Fibroblast of upper back skin (primary cell): Measurements from ENCODE around the gene TMPRSS4.
"Not testable (repeated sequence)": the region's sequence is repeated elsewhere in the genome, so short reads cannot be mapped to it uniquely, and the experiment has no call there.

ENCODE experiments used
- DNase-seq: peaks from one replicate; pipeline ENCODE4 v3.0.0-alpha.2; 2013

Gene TMPRSS4

GRCh38 chr11:118057251-118058145 lies 19.4 kb upstream of the TMPRSS4 start:
- no peak for DNase-seq

GRCh38 chr11:118058311-118059245 lies 18.3 kb upstream of the TMPRSS4 start:
- no peak for DNase-seq

DNA sequence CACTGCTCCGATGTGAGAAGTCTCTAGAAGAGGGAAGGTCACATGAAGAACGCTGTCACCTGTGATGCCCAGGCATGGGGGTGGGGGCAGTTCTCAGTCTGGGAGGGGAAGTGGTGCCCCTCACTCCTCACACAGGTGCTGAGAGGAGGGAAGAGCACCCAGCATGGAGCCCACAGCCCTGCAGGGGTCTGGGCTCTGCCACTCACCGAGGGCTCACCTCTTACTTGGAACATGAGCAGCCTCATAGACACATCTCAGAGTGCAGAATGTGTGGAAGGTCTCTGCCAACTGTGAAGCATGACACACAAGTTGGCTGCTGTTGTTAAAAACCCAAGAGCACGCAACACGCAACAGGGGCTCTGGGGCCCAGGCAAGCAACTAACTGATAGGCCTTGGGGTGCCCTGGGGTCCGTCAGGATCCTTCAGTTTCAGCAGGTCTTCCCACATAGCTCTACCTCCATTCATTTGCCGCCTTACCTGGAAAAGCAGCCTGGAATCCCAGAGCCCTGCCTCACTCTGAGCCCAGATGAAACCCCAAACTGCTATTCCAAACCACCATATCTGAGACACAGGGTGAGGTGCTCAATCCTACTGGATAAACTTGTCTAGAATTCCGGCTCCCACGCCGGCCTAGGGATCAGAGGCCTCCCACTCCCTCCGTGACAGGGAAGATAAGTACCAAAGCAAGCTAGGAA lies 17.5 kb upstream of the TMPRSS4 start:
- DNase-seq, result no peak

GRCh38 chr11:118060081-118060661 lies 16.7 kb upstream of the TMPRSS4 start:
- DNase-seq, result no peak

DNA sequence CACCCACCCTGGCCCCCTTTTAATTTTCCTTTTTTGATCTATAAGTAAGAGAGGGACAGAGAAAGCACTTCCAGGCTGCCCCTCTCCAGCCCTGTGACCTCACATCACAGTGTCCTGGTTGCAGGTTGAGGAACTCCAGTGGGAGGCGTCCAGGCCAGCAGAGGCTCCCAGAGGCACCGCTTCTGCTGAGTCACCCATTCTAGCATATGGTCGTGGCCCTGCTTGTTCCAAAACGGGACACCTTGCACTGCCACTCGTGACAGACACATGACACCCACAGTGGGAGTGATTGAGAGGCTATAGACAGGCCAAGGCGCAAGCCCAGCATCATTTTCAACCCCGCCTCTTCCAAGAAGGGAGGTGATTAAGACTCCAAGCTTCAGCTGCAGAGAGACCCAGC lies 16.0 kb upstream of the TMPRSS4 start:
- no peak for DNase-seq

DNA sequence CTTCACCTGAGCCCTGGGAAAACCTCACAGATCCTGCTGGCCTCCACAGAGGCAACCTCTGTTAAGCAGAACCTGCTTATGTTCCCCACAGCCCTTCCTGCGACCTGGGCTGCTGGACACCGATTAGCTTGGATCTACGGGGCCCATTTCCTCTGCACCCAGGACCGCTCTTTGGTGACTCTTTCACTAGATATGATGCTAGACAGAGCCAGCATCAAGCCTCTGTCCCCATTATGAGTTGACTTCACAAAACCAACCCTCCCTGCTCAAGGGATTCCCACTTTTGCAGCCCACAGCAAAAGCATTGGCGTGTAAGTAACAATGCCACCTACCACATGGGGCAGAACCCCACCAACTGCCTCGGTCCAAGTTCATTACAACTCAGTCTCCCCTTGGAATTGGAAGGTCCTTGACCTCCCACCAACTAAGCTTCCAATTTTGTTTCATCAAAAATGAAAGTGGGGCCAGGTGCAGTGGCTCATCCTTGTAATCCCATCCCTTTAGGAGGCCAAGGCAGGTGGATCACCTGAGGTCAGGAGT lies 15.2 kb upstream of the TMPRSS4 start:
- DNase-seq, result no peak

DNA sequence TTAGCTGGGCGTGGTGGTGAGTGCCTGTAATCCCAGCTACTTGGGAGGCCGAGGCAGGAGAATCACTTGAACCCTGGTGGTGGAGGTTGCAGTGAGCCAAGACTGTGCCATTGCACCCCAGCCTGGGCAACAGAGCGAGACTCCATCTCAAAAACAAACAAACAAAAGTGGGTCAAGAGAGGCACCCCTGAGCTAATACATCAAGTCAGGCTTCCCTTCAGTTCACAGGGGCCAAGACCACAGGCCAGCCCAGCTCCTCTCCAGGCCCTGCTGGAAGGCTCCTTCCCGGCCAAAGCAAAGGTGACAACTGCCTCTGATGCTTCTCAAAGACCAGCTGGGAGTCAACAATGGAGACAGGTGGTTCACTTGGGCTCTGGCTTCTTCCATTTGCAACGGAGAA lies 14.7 kb upstream of the TMPRSS4 start:
- not testable (repeated sequence) for DNase-seq

DNA sequence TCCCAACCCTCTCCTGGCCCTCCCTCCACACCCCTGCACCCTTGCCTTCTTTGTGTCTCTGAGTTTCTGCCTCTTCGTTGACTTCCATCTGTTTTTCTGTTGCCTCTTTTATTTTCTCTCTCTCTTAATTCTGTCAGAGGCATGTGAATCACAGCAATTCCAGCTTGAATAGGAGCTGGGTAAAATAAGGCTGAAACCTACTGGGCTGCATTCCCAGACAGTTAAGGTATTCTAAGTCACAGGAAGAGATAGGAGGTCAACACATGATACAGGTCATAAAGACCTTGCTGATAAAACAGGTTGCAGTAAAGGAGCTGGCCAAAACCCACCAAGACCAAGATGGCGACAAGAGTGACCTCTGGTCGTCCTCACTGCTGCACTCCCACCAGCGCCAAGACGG lies 14.2 kb upstream of the TMPRSS4 start:
- DNase-seq, result not testable (repeated sequence)

DNA sequence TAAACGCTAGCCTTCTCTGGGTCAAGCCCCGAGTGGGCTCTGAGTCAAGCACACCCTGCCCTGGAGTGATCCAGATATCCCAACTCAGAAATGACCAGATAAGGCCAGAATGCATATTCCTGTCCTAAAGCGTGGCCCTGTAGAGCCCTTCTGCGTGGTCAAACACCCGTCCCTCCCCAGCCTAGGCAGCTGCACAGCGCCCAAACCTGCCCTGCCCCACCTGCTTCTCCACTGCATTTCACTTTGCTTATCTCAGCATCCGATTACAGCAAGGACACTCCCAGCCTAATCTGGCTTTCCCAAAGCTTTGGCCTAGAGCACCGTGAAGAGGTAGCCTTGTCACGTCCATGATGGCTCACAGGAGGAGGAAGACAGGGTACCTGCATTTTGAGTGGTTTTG lies 11.9 kb upstream of the TMPRSS4 start:
- no peak for DNase-seq

- no peak for DNase-seq
Observed at GRCh38 chr11:118065384-118065783, 11.5 kb upstream of the TMPRSS4 start.

- DNase-seq, result no peak
Observed at GRCh38 chr11:118067006-118067405, 9.9 kb upstream of the TMPRSS4 start.

- DNase-seq, result no peak
Observed at GRCh38 chr11:118068206-118068944, 8.5 kb upstream of the TMPRSS4 start.

- no peak for DNase-seq
Observed at GRCh38 chr11:118068945-118069612, 7.8 kb upstream of the TMPRSS4 start.

DNA sequence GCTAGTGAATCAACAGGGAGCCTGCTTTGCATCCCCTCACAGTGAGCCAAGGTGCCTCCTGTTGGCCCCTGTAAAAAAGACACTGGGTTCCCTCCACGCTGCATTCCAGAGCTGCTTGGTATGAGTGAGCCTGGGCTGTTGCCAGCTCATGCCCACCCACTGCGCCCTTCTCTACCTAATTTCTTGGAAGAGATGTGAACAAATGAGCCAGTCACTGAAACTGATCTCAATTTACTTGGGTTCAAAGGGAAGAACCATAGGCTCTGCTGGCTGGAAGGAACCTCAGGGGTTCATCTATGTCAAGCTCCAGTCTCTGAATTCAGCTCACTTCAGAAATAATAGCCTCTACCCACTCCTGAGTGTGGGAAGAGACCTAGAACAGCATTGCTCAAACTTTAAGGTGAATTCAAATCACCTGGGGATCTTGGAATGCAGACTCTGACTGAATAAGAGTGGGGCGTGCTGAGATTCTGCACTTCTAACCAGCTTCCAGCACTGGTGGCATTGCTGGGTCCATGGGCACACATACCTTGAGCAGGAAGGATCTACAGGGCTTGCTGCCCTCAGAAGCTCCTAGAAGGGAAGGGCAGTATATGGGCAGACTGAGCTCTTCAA lies 5.4 kb upstream of the TMPRSS4 start:
- DNase-seq, result no peak

DNA sequence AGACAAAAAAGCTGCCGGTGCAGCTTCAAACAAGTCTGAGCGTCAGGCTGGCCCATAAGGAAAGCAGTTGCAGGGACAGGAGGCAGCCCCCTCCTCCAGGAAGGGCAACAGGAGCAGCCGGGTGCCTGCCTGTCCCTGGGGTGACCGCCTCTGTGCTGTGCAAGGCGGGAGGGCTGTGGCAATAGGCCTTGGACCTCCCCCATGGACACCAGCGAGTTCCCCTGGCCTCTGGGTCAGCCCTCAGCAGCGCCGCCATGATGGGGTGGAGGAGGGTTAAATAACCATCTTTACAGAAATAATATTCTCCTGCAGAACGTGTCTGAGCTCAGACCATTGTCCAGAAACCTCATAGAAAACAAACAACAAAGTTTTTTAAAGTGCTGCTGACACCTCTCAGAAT lies 3.3 kb upstream of the TMPRSS4 start:
- DNase-seq, result no peak

GRCh38 chr11:118074091-118074685 lies 2.7 kb upstream of the TMPRSS4 start:
- no peak for DNase-seq

- DNase-seq, result no peak
Observed at GRCh38 chr11:118074785-118075184, 2.1 kb upstream of the TMPRSS4 start.

DNA sequence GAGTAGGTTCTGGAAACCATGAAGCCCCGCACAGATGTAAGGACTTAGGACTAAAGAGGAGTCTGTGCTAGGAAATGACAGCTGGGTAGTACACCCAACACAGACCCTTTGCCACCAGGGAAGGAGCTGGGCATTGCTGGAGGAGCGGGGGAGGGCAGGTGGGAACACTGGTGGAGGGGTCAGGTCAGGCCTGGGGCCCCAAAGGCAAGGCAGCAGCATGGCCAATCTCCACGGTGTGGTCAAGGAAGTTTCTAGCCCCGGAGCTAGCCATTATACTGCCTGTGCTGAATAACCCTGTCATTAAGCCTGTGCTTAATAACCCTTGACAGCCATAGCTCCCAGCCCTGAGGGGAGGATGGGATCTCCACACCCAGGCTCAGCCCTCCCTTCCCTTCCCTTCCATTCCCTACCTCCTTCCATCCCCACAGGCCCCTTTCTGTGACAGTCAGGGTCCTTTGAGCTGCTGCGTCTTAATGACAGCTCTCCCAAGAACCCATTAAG lies 2.1 kb downstream of the TMPRSS4 start:
- DNase-seq, result no peak

GRCh38 chr11:118079491-118079890 lies 2.6 kb downstream of the TMPRSS4 start:
- no peak for DNase-seq

DNA sequence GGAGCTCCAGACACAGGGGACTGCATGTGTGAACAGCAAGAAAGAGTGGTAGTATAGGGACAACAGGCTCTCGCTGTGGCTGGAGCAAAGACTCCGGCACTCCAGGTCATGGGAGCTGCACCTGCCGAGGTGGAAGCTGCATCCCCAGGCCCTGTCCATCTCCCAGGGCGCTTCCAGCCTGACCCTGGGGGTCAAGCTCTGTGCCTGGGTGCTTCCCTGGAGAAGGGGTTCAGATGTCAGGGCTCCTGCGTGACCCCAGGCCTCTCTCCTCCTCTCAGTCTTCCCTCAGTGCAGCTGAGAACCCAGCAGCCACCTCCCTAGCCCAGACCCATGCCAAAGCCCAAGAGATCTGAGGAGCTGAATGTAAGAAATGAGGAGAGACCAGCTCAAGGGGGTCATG lies 3.4 kb downstream of the TMPRSS4 start:
- DNase-seq, result no peak
